ENCODE data around the gene BHLHE23.

GRCh38 chr20:63021356-63022321 lies 14.9 kb upstream of the BHLHE23 start:
- no peak for TF ChIP-seq CTCF (IDR thresholded peaks at IDR 0.05)
- no peak for TF ChIP-seq POLR2A (IDR thresholded peaks at IDR 0.05)

All from body of pancreas (tissue), 4 donors.